WTC11 (cell line): ENCODE measurements around the gene LRP1. TPM values are rescaled to one million over a fixed set of nuclear protein-coding genes. Genes with fewer than 3 reads are reported as not detected.

ENCODE experiments used
- ATAC-seq: fragments of 200-7000 bp; cut with Tn5 transposase; 2 replicates; pipeline ENCODE4 v1.10.0; 2021; ENCODE audit warnings: mild to moderate bottlenecking, moderate library complexity
- CTCF ChIA-PET: fragments of 300-600 bp; sonication (Branson Sonifier 250); formaldehyde crosslinking; loops from one replicate; lab custom pipeline; 2021; ENCODE audit warnings: antibody characterized with exemption; lab: Charles Lee
- POLR2A ChIA-PET: fragments of 350-600 bp; sonication (Branson Sonifier 250); formaldehyde crosslinking; loops from one replicate; lab custom pipeline; 2021; ENCODE audit warnings: antibody characterized with exemption; lab: Charles Lee
- DNase-seq: peaks from one replicate; pipeline ENCODE4 v3.0.0; 2021; ENCODE audit warnings: low spot score
- H3K27ac Mint-ChIP-seq: 2 replicates; pipeline ENCODE4 v1.8.0; 2021; ENCODE audit warnings: mixed read lengths
- H3K27me3 Mint-ChIP-seq: 2 replicates; pipeline ENCODE4 v1.8.0; 2021; ENCODE audit warnings: low read depth, mild to moderate bottlenecking, moderate library complexity, mixed read lengths
- H3K36me3 Mint-ChIP-seq: 2 replicates; pipeline ENCODE4 v1.8.0; 2021; ENCODE audit warnings: mixed read lengths
- H3K4me1 Mint-ChIP-seq: 2 replicates; pipeline ENCODE4 v1.8.0; 2022; ENCODE audit warnings: mixed read lengths
- H3K4me3 Mint-ChIP-seq: 2 replicates; pipeline ENCODE4 v1.8.0; 2021; ENCODE audit warnings: mild to moderate bottlenecking, moderate library complexity, mixed read lengths
- H3K9me3 Mint-ChIP-seq: 2 replicates; pipeline ENCODE4 v1.8.0; 2021; ENCODE audit warnings: mixed read lengths
- AFF4 ChIP-seq: sonication (generic); formaldehyde crosslinking; IDR thresholded peaks from 2 replicates; pipeline ENCODE4 v1.8.1; 2023; ENCODE audit warnings: mild to moderate bottlenecking, missing genetic modification reagents, borderline replicate concordance
- ARID4B ChIP-seq: sonication (generic); formaldehyde crosslinking; IDR thresholded peaks from 2 replicates; pipeline ENCODE4 v1.8.0; 2023; ENCODE audit warnings: missing genetic modification reagents, mild to moderate bottlenecking, borderline replicate concordance
- ATF1 ChIP-seq: sonication (generic); formaldehyde crosslinking; IDR thresholded peaks from 2 replicates; pipeline ENCODE4 v1.8.1; 2023; ENCODE audit warnings: mild to moderate bottlenecking, moderate library complexity, missing genetic modification reagents
- ATF6 ChIP-seq: sonication (generic); formaldehyde crosslinking; IDR thresholded peaks from 2 replicates; pipeline ENCODE4 v1.8.1; 2023; ENCODE audit warnings: mild to moderate bottlenecking, missing genetic modification reagents
- CBFB ChIP-seq: sonication (generic); formaldehyde crosslinking; IDR thresholded peaks from 2 replicates; pipeline ENCODE4 v1.8.1; 2022; ENCODE audit warnings: mild to moderate bottlenecking, low read depth, missing genetic modification reagents
- CREB1 ChIP-seq: sonication (generic); formaldehyde crosslinking; IDR thresholded peaks from 2 replicates; pipeline ENCODE4 v1.8.0; 2023; ENCODE audit warnings: mild to moderate bottlenecking, missing genetic modification reagents
- E2F4 ChIP-seq: sonication (generic); formaldehyde crosslinking; IDR thresholded peaks from 2 replicates; pipeline ENCODE4 v1.8.1; 2022; ENCODE audit warnings: low read depth, mild to moderate bottlenecking, moderate library complexity, missing genetic modification reagents, borderline replicate concordance
- E2F5 ChIP-seq: sonication (generic); formaldehyde crosslinking; IDR thresholded peaks from 2 replicates; pipeline ENCODE4 v1.8.1; 2022; ENCODE audit warnings: mild to moderate bottlenecking, moderate library complexity, missing genetic modification reagents
- EMX1 ChIP-seq: fragments of 250-450 bp; sonication (Bioruptor Pico); IDR thresholded peaks from 2 replicates; pipeline ENCODE4 v1.8.0; 2021; ENCODE audit warnings: mild to moderate bottlenecking
- GABPB1 ChIP-seq: sonication (generic); formaldehyde crosslinking; IDR thresholded peaks from 2 replicates; pipeline ENCODE4 v1.8.1; 2023; ENCODE audit warnings: mild to moderate bottlenecking, missing genetic modification reagents
- IRF2 ChIP-seq: sonication (generic); formaldehyde crosslinking; IDR thresholded peaks from 2 replicates; pipeline ENCODE4 v1.8.0; 2022; ENCODE audit warnings: low read depth, missing genetic modification reagents, borderline replicate concordance
- JAZF1 ChIP-seq: fragments of 250-450 bp; sonication (Bioruptor Pico); IDR thresholded peaks from 2 replicates; pipeline ENCODE4 v1.9.0; 2021; ENCODE audit warnings: moderate library complexity, mild to moderate bottlenecking, inconsistent platforms
- KAT7 ChIP-seq: sonication (generic); formaldehyde crosslinking; IDR thresholded peaks from 2 replicates; pipeline ENCODE4 v1.8.1; 2023; ENCODE audit warnings: missing genetic modification reagents, mild to moderate bottlenecking, borderline replicate concordance
- NR2C2 ChIP-seq: sonication (generic); formaldehyde crosslinking; IDR thresholded peaks from 2 replicates; pipeline ENCODE4 v1.8.0; 2022; ENCODE audit warnings: mild to moderate bottlenecking, missing genetic modification reagents
- NR3C1 ChIP-seq: sonication (generic); formaldehyde crosslinking; conservative IDR thresholded peaks from 2 replicates; pipeline ENCODE4 v1.8.1; 2023; ENCODE audit warnings: low read depth, mild to moderate bottlenecking, missing genetic modification reagents
- TCF7 ChIP-seq: sonication (generic); formaldehyde crosslinking; IDR thresholded peaks from 2 replicates; pipeline ENCODE4 v1.8.0; 2022; ENCODE audit warnings: mild to moderate bottlenecking, low read depth, missing genetic modification reagents, moderate library complexity
- TEAD1 ChIP-seq: sonication (generic); formaldehyde crosslinking; IDR thresholded peaks from 2 replicates; pipeline ENCODE4 v1.8.0; 2022; ENCODE audit warnings: mild to moderate bottlenecking, missing genetic modification reagents
- TP53 ChIP-seq: sonication (generic); formaldehyde crosslinking; IDR thresholded peaks from 2 replicates; pipeline ENCODE4 v1.8.1; 2023; ENCODE audit warnings: mild to moderate bottlenecking, missing genetic modification reagents
- ZMAT4 ChIP-seq: fragments of 250-450 bp; sonication (Bioruptor Pico); IDR thresholded peaks from 2 replicates; pipeline ENCODE4 v1.9.0; 2021; ENCODE audit warnings: mild to moderate bottlenecking
- ZNF121 ChIP-seq: sonication (generic); formaldehyde crosslinking; IDR thresholded peaks from 2 replicates; pipeline ENCODE4 v1.8.0; 2023; ENCODE audit warnings: missing genetic modification reagents
- ZNF232 ChIP-seq: sonication (generic); formaldehyde crosslinking; IDR thresholded peaks from 2 replicates; pipeline ENCODE4 v1.8.0; 2022; ENCODE audit warnings: mild to moderate bottlenecking, missing genetic modification reagents
- ZNF416 ChIP-seq: fragments of 250-450 bp; sonication (Bioruptor Pico); IDR thresholded peaks from 2 replicates; pipeline ENCODE4 v1.9.0; 2021; ENCODE audit warnings: mild to moderate bottlenecking, inconsistent platforms
- total RNA-seq: library from RNA; stranded (reverse); gene quantifications from 3 replicates; pipeline ENCODE4 v1.2.3, GENCODE V29; 2021

Gene LRP1
- total RNA-seq, 1 experiment from 2014 or later: 120 TPM

- TF ChIP-seq JAZF1 (CRISPR knock-in tag) (no peak), ZNF121 (no peak), ZNF232 (CRISPR knock-in tag) (no peak), ATF1 (CRISPR knock-in tag) (no peak), E2F5 (CRISPR knock-in tag) (no peak), ZMAT4 (CRISPR knock-in tag) (no peak), CREB1 (no peak), ARID4B (CRISPR knock-in tag) (no peak), NR2C2 (CRISPR knock-in tag) (no peak), NR3C1 (CRISPR knock-in tag) (no peak), CBFB (CRISPR knock-in tag) (no peak), E2F4 (CRISPR knock-in tag) (no peak)
- Mint-ChIP-seq H3K4me3 (no peak overlapping the region), H3K27ac (0 out of 2 replicates have a peak overlapping the region, but pooled peaks have one; percentile 45), H3K36me3 (peaks cover 41% of the 10 kb centered on the region), H3K9me3 (no peaks in the 10 kb centered on the region), H3K27me3 (no peaks in the 10 kb centered on the region), H3K4me1 (peaks cover 8% of the 10 kb centered on the region)
- ChIA-PET POLR2A (no interaction called here), CTCF (interaction anchor here (0.6 to 2.6 kb wide), 6 partner anchors 24 to 94 kb away, joined by 3 to 11 read pairs (median 4); partner anchors contain the start of gene STAT6)
- ATAC-seq: no peak
- no peak for DNase-seq
Measured at GRCh38 chr12:57148469-57149244, 20.4 kb downstream of the LRP1 start.

- POLR2A ChIA-PET: interaction anchor here (0.7 kb wide), 1 partner anchor 489 kb away, joined by 4 read pairs; no protein-coding TSS in a partner anchor
- Mint-ChIP-seq H3K9me3 (no peaks in the 10 kb centered on the region), H3K27ac (peak overlapping the region; percentile 45; the same call in 1 of the 2 replicates), H3K4me1 (peaks cover 8% of the 10 kb centered on the region), H3K27me3 (no peaks in the 10 kb centered on the region), H3K4me3 (no peak overlapping the region), H3K36me3 (peaks cover 40% of the 10 kb centered on the region)
- DNase-seq: no peak
- CTCF ChIA-PET: interaction anchor here (0.6 to 2.6 kb wide), 6 partner anchors 21 to 80 kb away, joined by 3 to 11 read pairs (median 5); partner anchors contain the start of gene LRP1
- ATAC-seq: no peak
- no peak for TF ChIP-seq GABPB1 (CRISPR knock-in tag)
- TF ChIP-seq TEAD1 (CRISPR knock-in tag): no peak
- TF ChIP-seq AFF4 (CRISPR knock-in tag): no peak
- no peak for TF ChIP-seq ATF6 (CRISPR knock-in tag)
- no peak for TF ChIP-seq KAT7 (CRISPR knock-in tag)
- TF ChIP-seq IRF2 (CRISPR knock-in tag): no peak
- TF ChIP-seq EMX1 (CRISPR knock-in tag): no peak
- no peak for TF ChIP-seq ZNF416
- no peak for TF ChIP-seq TP53 (CRISPR knock-in tag)
- TF ChIP-seq TCF7 (CRISPR knock-in tag): no peak
Measured at GRCh38 chr12:57149245-57149900, 21.1 kb downstream of the LRP1 start.
